Measurements from ENCODE around the gene ARHGEF10L.

- TF ChIP-seq CTCF (IDR thresholded peaks at IDR 0.05) (no peak), POLR2A (IDR thresholded peaks at IDR 0.05) (no peak)
Observed at GRCh38 chr1:17523321-17524041, 16.0 kb upstream of the ARHGEF10L start.
